Ascending aorta (tissue), 2 donors: ENCODE data around the gene PLGLB1. TPM values are rescaled to one million over a fixed set of nuclear protein-coding genes. Genes with fewer than 3 reads are reported as not detected.
"Not testable (repeated sequence)": the region's sequence is repeated elsewhere in the genome, so short reads cannot be mapped to it uniquely, and the experiment has no call there.

Source experiments
- DNase-seq, 2 donors: peaks; one replicate each; pipeline ENCODE4 v3.0.0-alpha.2; 2019; ENCODE audit warnings: low spot score in 2 of 2
- H3K27ac ChIP-seq, 2 donors: fragments of 200-600 bp; sonication (generic); one replicate each; pipeline ENCODE4 v1.5.1; 2016 to 2017; ENCODE audit warnings: mild to moderate bottlenecking in 1 of 2
- H3K27me3 ChIP-seq: fragments of 200-600 bp; sonication (generic); one replicate; pipeline ENCODE4 v1.5.1; 2017
- H3K36me3 ChIP-seq, 2 donors: fragments of 200-600 bp; sonication (generic); one replicate each; pipeline ENCODE4 v1.5.1; 2016
- H3K4me1 ChIP-seq, 2 donors: fragments of 200-600 bp; sonication (generic); one replicate each; pipeline ENCODE4 v1.5.1; 2016 to 2017; ENCODE audit warnings: mild to moderate bottlenecking in 1 of 2
- H3K4me3 ChIP-seq, 2 donors: fragments of 200-600 bp; sonication (generic); one replicate each; pipeline ENCODE4 v1.5.1; 2016 to 2017; ENCODE audit warnings: mild to moderate bottlenecking in 1 of 2
- H3K9me3 ChIP-seq, 2 donors: fragments of 200-600 bp; sonication (generic); one replicate each; pipeline ENCODE4 v1.5.1; 2016
- intact Hi-C: fragments of 100-400 bp; cut with DNase I; formaldehyde crosslinking; loops from one replicate; pipeline ENCODE4 v1.15.1; 2023
- total RNA-seq: library from RNA; depleted of rRNA; stranded (reverse); fragments of >200 nt; gene quantifications from one replicate; pipeline ENCODE4 v1.1.0, GENCODE V29; 2016

The PLGLB1 gene
- not detected for total RNA-seq

DNA sequence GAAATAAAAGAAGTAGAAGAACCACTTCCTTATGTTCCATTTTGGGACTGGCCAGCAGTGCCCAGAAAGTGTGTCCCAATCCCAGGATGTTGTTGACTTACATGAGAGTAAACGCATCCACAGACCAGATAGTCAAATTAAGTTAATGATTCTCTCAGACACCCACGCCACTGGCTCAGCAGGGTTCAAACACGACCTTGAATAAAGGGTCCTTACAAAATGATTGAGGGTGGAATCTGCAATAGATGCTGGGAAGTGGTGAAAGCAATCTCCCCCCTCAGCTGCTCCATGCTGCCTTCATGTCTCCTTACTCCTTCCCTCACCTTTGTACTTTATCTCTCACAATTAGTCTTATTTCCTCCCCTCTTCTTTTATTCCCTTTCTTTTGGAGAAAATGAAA lies at the start of gene PLGLB1:
PLGLB1 (minus strand) TSS at position 101 of the 400 bp plus-strand sequence; CDS start at position 40, 61 bp downstream.
- H3K27me3 ChIP-seq, H3K9me3 ChIP-seq, H3K36me3 ChIP-seq, DNase-seq, H3K4me3 ChIP-seq, intact Hi-C loops, H3K4me1 ChIP-seq, H3K27ac ChIP-seq: not testable (repeated sequence)

- H3K27me3 ChIP-seq, H3K27ac ChIP-seq, H3K36me3 ChIP-seq, H3K4me3 ChIP-seq, H3K4me1 ChIP-seq, H3K9me3 ChIP-seq, DNase-seq, intact Hi-C loops: not testable (repeated sequence)
Observed at GRCh38 chr2:87064305-87064704, 42.7 kb upstream of the PLGLB1 start.

- H3K4me3 ChIP-seq, H3K27me3 ChIP-seq, H3K27ac ChIP-seq, H3K36me3 ChIP-seq, H3K9me3 ChIP-seq, intact Hi-C loops, H3K4me1 ChIP-seq, DNase-seq: not testable (repeated sequence)
Observed at GRCh38 chr2:87063431-87063830, 41.8 kb upstream of the PLGLB1 start.

DNA sequence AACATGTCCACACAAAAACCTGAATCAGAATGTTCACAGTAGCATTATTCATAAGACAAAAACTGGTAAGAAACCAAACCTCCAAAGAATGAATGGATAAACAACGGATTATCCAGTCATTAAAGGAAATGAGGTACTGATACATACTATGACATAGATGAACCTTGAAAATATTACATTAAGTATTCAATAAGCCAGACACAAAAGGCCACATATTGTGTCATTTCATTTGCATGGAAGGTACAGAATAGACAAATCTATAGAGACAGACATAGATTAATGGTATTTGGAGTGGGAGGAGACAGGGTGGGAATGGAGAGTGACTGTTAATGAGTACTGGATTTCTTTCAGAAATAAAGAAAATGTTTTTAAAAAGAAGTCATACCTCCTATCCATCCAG lies 39.9 kb upstream of the PLGLB1 start:
- H3K4me1 ChIP-seq, H3K27me3 ChIP-seq, H3K27ac ChIP-seq, H3K9me3 ChIP-seq, DNase-seq, intact Hi-C loops, H3K4me3 ChIP-seq, H3K36me3 ChIP-seq: not testable (repeated sequence)

DNA sequence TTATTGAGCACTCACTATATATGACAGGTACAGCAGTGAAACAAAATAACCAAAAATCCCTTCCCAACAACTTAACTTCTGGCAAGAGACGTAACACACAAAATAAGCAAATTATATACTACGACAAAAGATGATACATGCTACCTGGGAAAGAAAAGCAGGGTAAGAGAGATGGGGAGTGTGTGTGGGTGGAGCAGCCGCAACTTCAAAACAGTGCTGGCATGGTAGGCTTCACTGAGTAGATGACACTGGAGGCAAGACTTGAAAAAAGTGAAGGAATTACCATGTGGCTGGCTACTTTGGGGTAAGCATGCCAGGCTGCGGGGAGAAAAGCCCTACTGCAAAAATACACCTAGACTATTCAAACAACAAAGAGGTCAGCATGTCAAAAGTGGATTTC lies 36.0 kb upstream of the PLGLB1 start:
- H3K36me3 ChIP-seq, H3K27ac ChIP-seq, H3K4me3 ChIP-seq, DNase-seq, H3K9me3 ChIP-seq, H3K27me3 ChIP-seq, intact Hi-C loops, H3K4me1 ChIP-seq: not testable (repeated sequence)

DNA sequence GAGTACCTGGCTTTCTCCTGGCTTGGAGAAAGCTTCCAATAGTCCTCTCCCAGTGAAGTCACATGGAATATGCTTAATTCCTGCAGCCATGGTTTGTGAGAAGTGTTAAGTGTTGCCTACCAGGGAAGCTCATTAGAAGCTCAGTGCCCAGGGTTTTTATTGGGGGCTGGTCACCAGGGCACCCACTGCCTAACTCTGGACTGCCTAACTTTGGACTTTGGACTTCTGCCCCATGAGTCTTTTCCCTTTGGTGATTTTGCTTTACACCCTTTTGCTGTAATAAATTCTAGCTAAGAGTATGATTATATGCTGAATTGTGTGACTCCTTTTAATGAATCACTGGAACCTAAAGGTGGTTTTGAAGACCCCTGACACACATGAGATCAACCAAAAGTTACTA lies 35.2 kb upstream of the PLGLB1 start:
- H3K4me3 ChIP-seq, H3K4me1 ChIP-seq, intact Hi-C loops, H3K27ac ChIP-seq, DNase-seq, H3K9me3 ChIP-seq, H3K36me3 ChIP-seq, H3K27me3 ChIP-seq: not testable (repeated sequence)

- H3K4me3 ChIP-seq, H3K36me3 ChIP-seq, intact Hi-C loops, H3K27me3 ChIP-seq, H3K4me1 ChIP-seq, DNase-seq, H3K27ac ChIP-seq, H3K9me3 ChIP-seq: not testable (repeated sequence)
Observed at GRCh38 chr2:87056435-87056834, 34.8 kb upstream of the PLGLB1 start.

DNA sequence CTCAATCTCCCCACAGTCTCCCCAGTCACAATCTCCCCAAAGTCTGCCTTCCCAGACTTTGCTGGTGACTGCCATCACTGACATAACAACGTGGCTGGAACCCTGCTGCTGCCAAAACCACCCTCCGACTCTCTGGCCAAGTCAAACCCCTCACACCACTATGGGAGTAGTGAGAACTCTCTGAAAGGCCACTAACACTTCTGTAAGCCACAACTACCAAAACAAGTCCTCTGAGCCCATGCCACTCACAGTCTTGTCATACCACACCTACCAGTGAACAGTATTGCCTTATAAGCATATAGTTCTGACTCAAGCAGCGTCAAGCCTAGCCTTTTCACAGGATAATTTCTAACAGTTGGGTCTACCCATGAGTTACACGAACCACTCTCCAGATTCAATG lies 32.7 kb upstream of the PLGLB1 start:
- H3K4me3 ChIP-seq, H3K27ac ChIP-seq, H3K4me1 ChIP-seq, H3K36me3 ChIP-seq, H3K9me3 ChIP-seq, DNase-seq, H3K27me3 ChIP-seq, intact Hi-C loops: not testable (repeated sequence)

- H3K9me3 ChIP-seq, DNase-seq, H3K27me3 ChIP-seq, H3K27ac ChIP-seq, H3K36me3 ChIP-seq, H3K4me1 ChIP-seq, H3K4me3 ChIP-seq, intact Hi-C loops: not testable (repeated sequence)
Observed at GRCh38 chr2:87041321-87041978, 19.8 kb upstream of the PLGLB1 start.

- H3K9me3 ChIP-seq, H3K27me3 ChIP-seq, H3K36me3 ChIP-seq, H3K4me3 ChIP-seq, DNase-seq, intact Hi-C loops, H3K27ac ChIP-seq, H3K4me1 ChIP-seq: not testable (repeated sequence)
Observed at GRCh38 chr2:87028607-87029006, 7.0 kb upstream of the PLGLB1 start.

DNA sequence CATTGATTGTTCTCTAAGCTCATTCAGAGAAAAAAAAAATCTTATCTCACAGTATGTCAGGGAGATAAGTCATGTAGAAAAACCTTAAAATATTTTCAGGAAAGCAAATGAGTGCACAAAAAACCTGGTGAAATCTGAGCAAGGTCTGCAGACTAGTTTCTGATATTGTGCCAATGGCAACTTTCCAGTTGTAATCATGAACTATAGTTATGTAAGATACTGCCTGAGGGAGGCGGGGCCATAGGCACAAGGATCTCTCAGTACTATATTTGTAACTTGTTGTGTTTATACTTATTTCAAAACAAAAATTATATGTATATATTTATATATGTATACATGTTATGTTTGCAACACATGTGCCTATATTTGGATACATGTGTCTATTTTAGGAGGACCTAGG lies 5.2 kb upstream of the PLGLB1 start:
- intact Hi-C loops, H3K4me3 ChIP-seq, H3K36me3 ChIP-seq, DNase-seq, H3K27me3 ChIP-seq, H3K9me3 ChIP-seq, H3K27ac ChIP-seq, H3K4me1 ChIP-seq: not testable (repeated sequence)

DNA sequence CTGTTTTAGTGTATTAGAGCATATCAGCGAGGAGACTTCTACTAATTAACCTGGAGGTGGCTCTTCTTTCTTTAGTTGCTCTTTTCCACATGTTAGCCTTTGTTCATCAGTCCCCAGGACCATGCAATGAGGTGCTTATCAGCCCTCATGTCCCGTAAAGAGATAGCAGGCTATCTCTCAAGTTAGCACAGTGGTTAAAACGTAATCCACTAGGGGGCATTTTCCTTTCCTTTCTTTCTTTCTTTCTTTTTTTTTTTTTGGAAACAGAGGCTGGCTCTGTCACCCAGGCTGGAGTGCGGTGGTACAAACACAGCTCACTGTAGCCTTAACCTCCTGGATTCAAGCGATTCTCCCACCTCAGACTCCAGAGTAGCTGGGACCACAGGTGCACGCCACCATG lies 4.3 kb upstream of the PLGLB1 start:
- intact Hi-C loops, H3K9me3 ChIP-seq, H3K27me3 ChIP-seq, H3K27ac ChIP-seq, H3K4me3 ChIP-seq, H3K36me3 ChIP-seq, DNase-seq, H3K4me1 ChIP-seq: not testable (repeated sequence)

GRCh38 chr2:87023988-87024615 lies 2.5 kb upstream of the PLGLB1 start:
- H3K27me3 ChIP-seq, H3K4me1 ChIP-seq, H3K4me3 ChIP-seq, H3K27ac ChIP-seq, intact Hi-C loops, H3K9me3 ChIP-seq, DNase-seq, H3K36me3 ChIP-seq: not testable (repeated sequence)

- H3K27me3 ChIP-seq, H3K36me3 ChIP-seq, DNase-seq, H3K9me3 ChIP-seq, H3K4me1 ChIP-seq, H3K4me3 ChIP-seq, intact Hi-C loops, H3K27ac ChIP-seq: not testable (repeated sequence)
Observed at GRCh38 chr2:87021043-87021442, 601 bp downstream of the PLGLB1 start.

GRCh38 chr2:87019053-87019452 lies 2.6 kb downstream of the PLGLB1 start:
- H3K27ac ChIP-seq, intact Hi-C loops, DNase-seq, H3K4me1 ChIP-seq, H3K36me3 ChIP-seq, H3K27me3 ChIP-seq, H3K4me3 ChIP-seq, H3K9me3 ChIP-seq: not testable (repeated sequence)
